ENCODE measurements around the gene RAG2.

The RAG2 gene

DNA sequence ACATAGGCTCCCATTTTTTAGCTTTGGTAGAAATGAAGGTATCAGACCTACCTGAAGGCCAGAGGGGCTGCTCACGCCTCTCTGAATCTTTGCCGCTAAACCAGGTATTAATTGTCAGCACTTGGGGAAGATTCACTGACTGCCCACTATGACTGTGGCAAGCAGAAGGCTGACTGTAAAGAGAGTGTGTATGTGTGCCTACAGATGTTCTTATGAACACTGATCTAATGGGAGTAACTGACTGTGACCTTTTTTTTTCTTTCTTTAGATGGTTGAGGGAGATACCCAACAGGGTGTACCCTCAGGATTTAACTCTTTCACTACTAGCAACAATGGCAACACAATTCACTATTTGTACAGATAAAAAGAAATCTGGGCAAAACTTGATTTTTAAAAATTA lies at the start of gene RAG2:
TSS of gene RAG2 (minus strand) at position 186 of the 400 bp plus-strand sequence. CDS start 4,068 bp downstream, outside the sequence.
- DNase-seq, result no peak

DNA sequence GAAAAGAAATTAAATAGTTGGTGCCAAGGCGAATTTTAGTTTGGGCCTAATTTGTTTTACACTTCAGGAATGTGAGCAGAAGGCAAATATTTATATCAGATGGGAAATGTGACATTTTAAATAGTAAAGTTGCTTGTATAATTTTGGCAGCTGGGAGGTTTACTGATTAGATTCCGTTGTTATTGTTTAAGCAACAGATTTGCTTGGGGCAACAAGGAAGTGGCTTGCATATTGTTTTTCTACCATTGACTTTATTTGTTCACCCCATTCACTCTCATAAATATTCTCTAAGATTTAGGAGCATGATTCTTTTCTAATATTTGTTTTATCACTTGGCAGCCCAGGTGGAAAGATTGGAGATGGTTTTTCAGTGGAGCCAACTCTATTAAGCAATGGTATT lies 40.5 kb upstream of the RAG2 start:
- no peak for DNase-seq

DNA sequence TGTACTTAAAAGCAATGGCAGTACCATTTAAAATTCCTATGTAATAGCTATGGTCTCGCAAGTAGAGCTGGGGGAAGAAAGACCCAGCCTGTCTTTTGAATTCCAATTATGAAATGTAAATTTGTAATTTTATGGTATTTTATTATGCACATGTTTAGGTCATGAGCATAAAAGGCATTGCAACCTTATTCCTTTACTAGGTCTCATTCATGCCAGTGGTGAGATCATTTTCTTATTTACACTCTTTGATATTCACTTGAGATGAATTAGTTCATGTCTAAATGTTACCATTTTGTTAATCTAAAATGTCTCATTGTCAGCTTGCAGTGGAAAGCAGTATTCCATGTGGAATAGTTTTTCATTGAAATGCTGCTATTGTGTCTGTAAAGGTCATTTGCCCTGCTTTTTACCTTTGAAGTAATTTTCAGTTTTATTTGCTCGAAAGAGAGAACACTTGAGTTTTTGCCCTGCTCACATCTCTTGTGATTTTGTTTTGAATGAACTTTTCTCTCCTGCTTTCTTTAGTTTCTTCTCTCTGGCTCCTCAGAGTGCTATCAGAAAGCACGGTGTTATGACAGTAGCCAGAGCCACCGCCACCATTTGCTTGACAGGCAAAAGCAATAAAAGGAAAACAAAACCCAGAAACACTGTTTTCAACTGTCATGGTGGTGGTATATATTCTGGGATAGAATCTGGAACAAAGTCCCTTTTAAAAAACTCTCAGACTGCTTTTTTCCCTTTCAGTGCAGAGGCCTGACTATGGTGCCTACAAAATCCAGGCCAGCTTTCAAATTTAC lies 37.2 kb upstream of the RAG2 start:
- no peak for DNase-seq

DNA sequence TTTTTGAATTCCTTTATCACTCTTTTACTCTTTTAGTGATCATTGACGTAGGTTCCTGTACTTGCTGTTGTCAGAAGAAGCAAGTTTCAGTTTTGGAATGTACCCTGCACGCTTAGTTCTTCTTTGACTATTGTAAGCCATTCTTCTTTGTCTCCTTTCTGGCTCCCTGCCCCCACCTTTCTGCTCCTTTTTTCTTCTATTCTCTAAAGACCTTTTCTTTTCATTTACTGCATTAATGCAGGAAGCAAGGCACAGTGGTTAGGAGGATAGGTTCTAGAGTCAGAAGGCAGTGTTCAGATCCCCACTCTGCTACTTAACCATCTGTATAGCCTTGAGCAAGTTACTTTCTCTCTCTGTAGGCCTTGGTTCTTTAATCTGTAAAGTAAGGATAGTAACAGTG lies 33.7 kb upstream of the RAG2 start:
- DNase-seq, result no peak

DNA sequence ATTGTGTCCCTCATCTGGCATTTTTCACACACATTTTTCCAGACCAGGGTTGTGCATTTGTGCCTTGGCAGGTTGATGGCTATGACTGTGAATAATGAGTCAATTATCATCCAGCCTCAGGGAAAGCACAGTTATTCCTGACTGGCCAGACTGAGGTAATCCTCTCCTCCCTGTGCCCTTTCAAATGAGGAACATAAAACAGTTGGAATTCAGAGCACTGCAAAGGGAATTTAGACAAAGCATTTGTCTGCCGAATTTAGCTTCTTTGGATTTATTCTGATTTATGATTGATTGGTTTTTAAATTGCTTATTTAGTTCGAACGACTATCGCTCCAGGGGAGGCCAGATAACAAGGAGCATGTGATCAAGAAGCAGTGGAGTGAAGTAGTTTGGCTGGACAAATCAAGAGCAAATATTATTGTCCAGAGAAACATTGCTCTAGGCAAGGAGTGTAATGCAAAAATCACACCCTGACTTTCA lies 30.8 kb upstream of the RAG2 start:
- DNase-seq, result no peak

DNA sequence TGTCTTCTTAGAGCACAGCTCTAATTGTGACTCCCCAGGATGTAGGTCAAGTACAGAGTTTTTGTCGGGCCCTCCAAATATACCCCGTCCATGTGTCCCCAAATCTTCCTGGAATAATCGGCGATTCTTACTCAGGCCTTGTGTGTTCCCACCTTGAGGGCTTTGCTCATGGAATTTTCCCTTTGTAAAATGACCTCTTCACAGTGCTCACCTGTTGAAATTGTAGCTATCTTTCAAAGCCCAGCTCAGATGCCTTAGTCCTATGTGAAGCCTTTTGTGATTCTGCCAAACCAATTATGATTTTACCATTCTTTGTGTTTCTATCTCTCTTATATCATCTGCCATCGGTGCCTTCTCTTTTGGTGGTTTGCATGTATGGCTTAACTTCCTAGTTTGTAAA lies 30.1 kb upstream of the RAG2 start:
- DNase-seq, result no peak

DNA sequence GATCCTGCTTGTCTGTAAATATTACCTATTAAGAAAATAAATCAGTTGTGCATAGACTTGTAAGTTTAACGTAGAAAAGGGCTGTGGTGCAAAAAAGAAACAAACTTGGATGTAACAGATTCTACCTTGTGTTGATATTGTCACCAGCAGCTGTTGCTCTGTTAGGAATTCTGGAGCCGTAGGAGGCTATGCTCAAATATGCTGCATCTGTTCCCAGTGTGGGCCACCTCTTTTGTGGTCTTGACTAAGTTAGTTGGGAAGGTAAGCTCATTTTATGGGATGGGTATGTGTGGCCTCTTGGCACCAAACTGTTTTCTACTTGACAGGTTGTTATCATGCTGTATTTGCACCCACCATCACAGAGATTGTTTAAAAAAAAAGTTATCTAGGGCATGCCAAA lies 29.4 kb upstream of the RAG2 start:
- DNase-seq, result no peak

DNA sequence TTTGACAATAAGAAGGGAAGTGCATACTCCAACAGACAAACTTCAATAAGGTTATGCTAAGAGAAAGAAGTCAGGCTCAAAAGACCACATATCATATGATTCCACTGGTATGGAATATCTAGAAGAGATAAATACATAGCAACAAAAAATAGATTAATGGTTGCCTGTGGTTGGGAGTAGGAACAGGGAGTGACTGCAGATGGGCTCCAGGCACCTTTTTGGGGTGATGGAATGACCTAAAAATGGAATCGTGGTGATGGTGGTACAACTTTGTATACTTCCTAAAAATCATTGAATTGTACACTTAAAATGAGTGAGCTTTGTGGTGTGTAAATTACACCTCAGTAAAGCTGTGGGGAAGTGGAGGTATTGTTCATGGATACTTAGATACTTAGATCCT lies 29.0 kb upstream of the RAG2 start:
- DNase-seq, result no peak

DNA sequence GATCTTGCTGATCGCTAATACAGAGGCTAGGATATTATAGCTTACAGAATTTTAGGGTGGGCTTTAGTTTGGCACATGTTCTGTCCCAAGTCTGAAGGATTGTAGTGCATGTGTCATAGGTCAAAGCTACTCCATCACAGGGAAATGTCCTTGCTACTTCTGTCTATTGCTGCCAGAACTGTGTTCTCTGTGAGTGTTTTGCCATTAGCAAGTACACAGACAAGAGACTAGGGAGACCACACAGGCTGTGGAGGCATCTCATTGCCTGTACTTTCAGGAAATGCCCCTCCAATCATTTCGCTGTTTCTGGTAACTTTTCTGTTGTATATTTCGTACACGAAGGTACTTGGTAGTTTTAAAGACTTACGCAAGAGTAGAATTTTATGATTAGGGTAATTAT lies 25.5 kb upstream of the RAG2 start:
- DNase-seq, result no peak

DNA sequence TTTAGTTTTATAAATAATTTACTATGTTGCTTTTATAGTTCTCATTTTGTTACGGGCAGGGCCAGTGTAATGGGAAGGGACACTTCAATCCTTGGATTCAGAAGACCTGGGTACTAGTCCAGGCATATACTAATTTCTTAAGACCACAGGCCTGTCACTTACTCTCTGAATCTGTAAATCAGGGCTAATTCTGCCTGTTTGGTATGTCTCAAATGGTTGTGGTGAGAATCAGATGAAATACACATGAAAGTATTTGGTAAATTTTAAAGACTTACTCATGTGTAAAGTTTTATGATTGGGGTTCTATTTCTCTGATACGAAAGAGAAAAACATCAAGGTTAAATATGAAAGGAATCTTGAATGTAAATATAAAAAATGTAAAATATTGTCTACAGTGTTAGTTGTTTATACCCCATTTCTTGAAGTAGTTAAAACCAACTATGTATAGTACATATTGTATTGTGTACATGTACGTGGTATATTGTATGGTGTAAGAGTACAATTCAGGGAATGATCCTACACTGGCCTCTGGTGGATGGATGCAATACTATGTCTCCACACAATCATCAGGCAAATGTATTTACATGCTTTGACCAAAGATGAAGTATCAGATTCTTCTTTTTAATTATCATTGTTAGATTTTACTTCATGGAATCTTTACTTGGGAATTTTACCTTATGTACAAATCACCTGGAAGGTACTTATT lies 24.5 kb upstream of the RAG2 start:
- no peak for DNase-seq

DNA sequence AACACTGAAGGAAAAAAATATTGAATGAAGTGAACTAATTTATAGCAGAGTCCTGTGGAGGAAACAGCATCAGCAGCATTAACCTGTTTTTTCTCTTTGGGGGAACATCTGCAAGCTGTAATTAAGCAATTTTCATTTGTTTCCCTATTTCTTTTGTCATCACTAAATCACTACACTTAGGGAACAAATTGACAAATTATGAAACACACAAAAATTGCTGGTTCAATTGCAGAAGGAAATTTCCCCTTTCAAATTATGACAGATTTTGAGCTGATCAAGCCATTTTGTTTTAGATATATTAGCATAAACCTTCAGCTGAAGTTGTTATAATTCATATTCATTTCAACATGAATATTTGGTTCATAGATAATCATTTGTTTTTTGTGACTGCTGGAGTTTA lies 22.2 kb upstream of the RAG2 start:
- no peak for DNase-seq

DNA sequence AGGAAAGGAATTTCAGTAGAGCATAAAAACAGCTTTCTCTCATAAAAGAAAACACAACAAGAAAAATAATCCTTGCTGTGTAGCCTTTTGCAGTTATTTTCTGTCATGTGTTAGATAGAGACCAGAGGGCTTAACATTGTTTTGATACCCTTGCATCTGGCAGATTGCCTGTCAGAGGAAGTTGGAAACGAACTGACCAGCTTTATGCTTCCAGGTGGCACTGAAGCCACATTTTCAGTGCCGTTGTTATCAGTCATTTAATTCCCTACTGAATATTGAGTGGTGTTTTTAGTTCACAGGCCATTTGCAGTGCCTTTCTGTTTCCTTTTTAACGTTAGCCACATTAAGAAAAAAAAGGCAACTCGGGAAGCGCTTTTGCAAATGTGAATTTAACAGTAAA lies 21.5 kb upstream of the RAG2 start:
- DNase-seq, result no peak

DNA sequence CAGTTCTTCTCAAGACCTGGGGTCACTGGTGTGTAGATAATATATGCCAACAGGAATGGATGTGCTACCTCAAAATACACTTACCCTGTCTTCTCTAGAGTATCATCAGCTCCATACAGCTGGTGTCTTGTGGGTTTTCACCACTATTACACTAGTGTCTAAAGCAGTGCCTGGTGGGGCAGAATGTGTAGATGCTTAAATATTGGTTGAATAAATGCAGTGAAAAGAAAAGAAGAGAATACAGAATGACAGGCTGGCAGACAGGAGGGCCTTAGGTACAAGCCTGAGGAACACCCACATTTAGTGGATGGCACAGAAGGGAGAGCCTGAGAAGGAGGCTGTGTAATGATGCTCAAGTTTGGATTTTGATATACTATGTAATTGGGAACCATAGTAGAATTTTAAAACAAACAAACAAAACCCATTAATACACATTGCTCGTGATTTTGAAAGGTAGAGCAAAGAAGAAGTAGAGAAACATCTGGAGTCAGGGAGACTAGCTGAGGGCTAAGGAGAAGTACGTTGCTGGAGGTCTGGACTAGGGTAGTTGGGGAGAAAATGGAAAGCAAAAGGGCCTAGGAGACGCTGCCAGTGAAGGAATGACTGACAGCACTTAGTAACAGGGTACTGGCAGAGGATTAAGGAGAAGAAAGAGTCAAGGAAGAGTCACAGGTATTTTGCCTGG lies 20.5 kb upstream of the RAG2 start:
- no peak for DNase-seq

DNA sequence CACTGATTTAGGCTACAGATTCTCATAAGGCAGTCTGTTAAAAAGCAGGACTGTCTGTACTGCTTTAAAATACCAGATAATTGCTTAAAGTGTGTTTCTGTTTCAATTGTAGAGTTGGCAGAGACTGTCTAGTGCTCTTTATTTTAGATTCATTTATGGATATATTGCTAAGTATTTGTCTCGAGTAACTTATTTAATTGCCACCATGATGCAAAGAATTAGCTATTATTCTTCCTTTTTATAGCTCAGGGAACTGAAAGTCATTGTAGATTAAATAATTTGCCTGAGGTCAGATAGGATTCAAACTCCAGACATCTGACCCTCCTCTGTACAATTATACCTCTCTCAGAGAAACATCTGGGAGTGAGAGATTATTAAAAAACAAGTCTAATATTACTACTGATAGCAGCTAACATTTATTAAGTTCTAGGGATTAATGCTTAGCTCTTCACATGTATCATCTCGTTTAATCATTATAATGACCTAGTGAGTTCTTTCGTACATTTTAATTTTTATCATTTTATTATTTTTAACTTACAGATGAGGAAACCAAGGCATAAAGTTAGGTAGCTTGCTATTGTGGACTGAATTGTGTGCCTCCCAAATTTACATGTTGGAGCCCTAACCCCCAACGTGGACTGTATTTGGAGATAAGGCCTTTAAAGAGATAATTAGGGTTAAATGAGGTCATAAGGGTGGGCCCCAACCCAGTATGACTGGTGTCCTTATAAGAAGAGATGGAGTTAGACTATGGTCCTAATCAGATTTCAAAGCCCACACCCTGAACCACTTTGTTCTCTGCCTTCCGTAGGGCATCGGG lies 19.7 kb upstream of the RAG2 start:
- no peak for DNase-seq

DNA sequence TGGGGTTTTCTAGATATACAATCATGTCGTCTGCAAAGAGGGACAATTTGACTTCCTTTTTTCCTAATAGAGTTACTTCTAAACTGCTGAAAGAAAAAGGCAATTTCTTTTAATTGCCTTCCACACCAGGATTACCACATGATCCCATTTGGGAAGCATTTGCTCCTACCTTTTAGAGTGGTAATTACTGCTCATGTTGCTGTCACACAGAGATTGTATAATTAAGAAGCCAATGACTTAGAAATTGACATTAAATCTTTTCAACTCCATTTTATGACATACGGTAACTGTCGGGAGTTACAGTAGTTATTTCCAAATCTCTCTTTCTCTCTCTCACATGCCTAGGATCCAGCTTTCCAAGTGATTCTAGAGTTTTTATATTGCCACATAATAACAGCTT lies 17.8 kb upstream of the RAG2 start:
- DNase-seq, result no peak

DNA sequence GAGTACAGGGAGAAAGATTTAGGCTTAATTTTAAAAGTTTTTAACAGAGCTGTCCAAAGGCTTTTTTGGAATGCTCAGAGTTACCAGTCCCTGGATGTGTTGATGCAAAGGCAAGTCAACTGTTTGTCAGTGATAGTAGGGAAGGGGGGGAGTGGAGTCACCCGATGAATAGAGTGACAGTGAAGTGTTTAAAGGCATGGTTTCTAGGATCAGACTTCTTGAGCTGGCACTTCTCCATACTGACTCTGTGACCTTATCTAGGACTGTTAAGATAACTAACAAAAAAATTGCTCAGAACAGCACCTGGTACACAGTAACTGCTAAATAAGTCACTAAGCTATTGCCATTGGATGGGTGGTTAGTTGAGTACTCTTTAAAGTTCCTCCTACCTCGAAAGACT lies 11.3 kb upstream of the RAG2 start:
- no peak for DNase-seq

DNA sequence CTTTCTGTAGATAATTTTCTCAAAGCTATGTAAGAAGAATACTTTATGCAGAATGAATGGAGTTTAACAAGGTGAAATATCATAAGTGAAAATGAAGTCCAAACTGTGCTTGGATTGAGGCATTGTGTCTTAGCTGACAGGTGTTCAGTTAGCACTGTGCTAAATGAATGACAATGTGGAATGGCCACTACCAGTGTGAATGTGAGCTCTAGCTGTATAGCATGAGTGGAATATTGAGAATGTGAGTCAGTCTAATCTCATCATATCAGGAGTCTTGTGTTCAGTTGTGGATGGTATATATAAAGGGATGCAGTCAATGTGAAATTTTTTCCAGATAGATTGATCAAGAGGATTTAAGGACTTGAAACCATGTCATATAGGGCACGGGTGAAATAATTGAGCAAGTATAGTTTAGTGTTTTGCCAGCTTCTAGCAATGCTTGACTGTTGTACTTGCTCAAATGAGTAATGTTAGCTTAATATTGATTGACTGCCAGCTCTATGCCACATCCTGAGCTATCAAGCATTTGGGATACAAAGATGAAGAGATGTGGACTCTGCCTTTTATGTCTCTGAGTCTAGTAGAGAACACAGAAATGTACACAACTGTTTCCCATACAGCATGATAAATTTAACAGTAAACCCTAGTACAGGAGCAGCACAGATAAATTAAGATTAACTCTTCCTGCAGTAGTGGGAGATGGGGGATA lies 10.6 kb upstream of the RAG2 start:
- DNase-seq, result no peak

DNA sequence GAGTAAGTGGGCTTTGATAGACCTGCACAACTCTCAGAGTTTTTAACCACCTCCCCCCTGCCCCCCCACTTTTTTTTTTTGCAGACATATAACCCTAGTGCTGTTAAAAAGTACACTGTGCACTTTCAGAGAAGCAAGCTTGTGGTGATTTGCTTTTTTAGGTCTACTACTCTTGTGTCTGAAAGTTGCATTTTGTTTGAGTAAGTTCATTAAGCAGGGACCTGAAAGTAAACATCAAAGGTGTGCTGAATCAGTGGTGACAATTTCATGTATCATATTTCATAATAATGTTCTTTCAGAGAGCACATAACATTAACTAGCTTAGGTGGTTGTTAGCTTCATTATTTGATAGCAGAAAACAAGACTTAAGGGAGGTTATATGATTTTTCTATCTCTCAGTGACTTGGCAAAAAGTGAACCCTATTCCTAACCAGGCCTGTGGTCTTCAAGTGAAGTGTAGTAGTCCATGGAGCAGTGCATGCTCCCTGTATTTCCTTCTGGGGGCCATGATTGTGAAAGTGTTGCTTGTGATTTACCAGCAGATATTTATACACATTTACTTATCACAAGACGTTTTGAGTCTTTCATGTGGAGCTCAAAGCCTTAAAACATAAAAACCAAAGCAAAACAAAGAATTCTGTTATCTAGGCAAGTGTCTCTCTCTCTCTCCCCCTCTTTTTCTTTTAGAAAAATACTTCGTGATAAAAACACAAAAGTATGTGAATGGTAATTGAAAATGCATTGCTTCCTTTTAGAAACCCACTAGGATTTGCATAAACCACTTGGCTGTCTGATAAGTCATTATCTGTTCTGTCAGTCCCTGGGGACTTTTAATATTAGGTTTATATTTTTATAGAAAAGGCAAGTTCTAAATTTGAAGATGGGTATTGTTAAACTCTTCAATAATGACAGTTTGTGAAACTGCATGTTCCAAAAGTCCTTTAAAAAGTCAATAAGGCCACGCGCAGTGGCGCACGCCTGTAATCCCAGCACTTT lies 7.5 kb upstream of the RAG2 start:
- no peak for DNase-seq

DNA sequence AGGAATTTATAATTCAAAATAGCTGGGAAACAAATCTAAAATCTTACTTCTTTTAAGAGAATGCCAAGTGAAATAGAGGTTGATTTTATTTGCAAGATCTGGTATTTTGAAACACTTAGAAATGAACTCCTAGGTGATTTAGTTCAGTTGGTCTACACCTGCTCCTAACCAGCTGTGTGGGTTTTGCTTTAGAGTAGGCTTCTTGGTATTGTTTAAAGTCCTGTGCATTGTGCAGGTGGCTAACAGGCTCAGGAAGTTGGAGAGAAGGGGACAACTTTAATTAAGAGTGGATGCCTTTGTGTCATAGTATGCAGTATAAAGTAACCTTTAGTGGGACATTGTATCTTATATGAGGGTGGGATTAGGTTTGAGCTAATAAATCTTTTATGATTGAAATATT lies 4.1 kb upstream of the RAG2 start:
- DNase-seq, result no peak

DNA sequence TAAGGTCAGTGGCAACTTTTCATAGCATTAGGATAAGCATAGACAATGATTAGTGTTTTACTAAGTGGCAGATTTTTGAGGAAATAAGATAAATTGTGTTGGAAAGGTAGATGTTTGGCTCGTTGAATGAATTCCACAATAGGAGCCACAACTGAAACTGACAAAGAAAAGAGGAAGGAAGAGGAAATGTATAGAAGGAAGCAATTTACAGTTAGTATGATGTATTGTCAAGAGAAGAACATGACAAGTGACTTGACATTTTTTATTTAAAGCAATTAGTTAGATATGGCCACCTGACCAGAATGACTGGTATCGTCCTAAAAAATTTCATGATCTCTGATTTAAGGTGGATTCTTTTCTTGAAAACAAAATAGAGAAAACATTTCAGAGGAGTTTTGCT lies 3.1 kb upstream of the RAG2 start:
- no peak for DNase-seq

DNA sequence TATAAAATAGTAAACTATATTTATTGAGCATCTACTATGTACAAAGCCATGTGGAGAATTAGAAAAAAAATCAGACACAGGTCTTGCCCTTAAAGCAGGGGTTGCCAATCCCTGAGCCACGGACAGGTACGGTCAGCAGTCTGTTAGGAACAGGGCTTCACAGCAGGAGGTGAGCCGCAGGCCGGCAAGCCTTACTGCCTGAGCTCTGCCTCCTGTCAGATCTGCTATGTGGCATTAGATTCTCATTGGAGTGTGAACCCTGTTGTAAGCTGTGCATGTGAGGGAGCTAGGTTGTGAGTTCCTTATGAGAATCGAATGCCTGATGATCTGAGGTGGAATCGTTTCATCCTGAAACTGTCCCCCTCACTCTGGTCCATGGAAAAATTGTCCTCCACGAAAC lies 2.1 kb upstream of the RAG2 start:
- DNase-seq, result no peak
